ACHN (cell line): ENCODE results near the gene CMTM2.
"Not testable (repeated sequence)": the region's sequence is repeated elsewhere in the genome, so short reads cannot be mapped to it uniquely, and the experiment has no call there.

Experiments used
- DNase-seq: peaks from one replicate; pipeline ENCODE4 v3.0.0-alpha.2; 2015
- in situ Hi-C: cut with HindIII; loops from 2 replicates; pipeline ENCODE4 v1.10.0; 2017; ENCODE audit warnings: low sequenced_read_pairs, low pct_ligation_motif_present, low pct_unique_long_range_greater_than_20kb

CMTM2 gene

GRCh38 chr16:66619534-66620428 lies 40.5 kb downstream of the CMTM2 start:
- no peak for DNase-seq
- in situ Hi-C loops: no loop called here

GRCh38 chr16:66620429-66620795 lies 41.1 kb downstream of the CMTM2 start:
- DNase-seq: no peak
- in situ Hi-C loops: no loop called here

GRCh38 chr16:66621973-66622372 lies 42.7 kb downstream of the CMTM2 start:
- no peak for DNase-seq
- in situ Hi-C loops: no loop called here

GRCh38 chr16:66622863-66623262 lies 43.6 kb downstream of the CMTM2 start:
- in situ Hi-C loops: no loop called here
- no peak for DNase-seq

GRCh38 chr16:66623755-66624154 lies 44.5 kb downstream of the CMTM2 start:
- in situ Hi-C loops: no loop called here
- no peak for DNase-seq

- in situ Hi-C loops, DNase-seq: not testable (repeated sequence)
These were observed 48.5 kb downstream of the CMTM2 start for GRCh38 chr16:66627611-66628378.

- in situ Hi-C loops: no loop called here
- DNase-seq: no peak
These were observed 50.6 kb downstream of the CMTM2 start for GRCh38 chr16:66629856-66630255.

GRCh38 chr16:66630561-66631260 lies 51.4 kb downstream of the CMTM2 start:
- in situ Hi-C loops, DNase-seq: not testable (repeated sequence)

- in situ Hi-C loops: not testable (repeated sequence)
These were observed 52.3 kb downstream of the CMTM2 start for GRCh38 chr16:66631558-66631957.

GRCh38 chr16:66634527-66635196 lies 55.4 kb downstream of the CMTM2 start:
- in situ Hi-C loops: no loop called here

More at GRCh38 chr16:66631558-66631957, 52.3 kb downstream of the CMTM2 start:
- DNase-seq: not testable (repeated sequence)

GRCh38 chr16:66635406-66635805 lies 56.1 kb downstream of the CMTM2 start:
- DNase-seq: no peak
- in situ Hi-C loops: no loop called here

More at GRCh38 chr16:66634527-66635196, 55.4 kb downstream of the CMTM2 start:
- no peak for DNase-seq

- in situ Hi-C loops: no loop called here
- no peak for DNase-seq
These were observed 56.9 kb downstream of the CMTM2 start for GRCh38 chr16:66636199-66636598.

- in situ Hi-C loops: no loop called here
- DNase-seq: no peak
These were observed 58.5 kb downstream of the CMTM2 start for GRCh38 chr16:66637806-66638205.
